HG03521 (cell line): ENCODE results near the gene AARSD1.
"Not testable (repeated sequence)": the region's sequence is repeated elsewhere in the genome, so short reads cannot be mapped to it uniquely, and the experiment has no call there.

Experiments used
- ATAC-seq: cut with Tn5 transposase; IDR thresholded peaks from one replicate; pipeline ENCODE4 v1.9.1; 2021; ENCODE audit warnings: mild to moderate bottlenecking, moderate library complexity; ENCODE audit not compliant: unreplicated experiment

AARSD1 gene

GRCh38 chr17:42982266-42982665, 18.0 kb upstream of the AARSD1 start:
- no peak for ATAC-seq

GRCh38 chr17:42980766-42981397, 16.6 kb upstream of the AARSD1 start:
- peak; percentile 48 for ATAC-seq

- ATAC-seq = peak; percentile 69
Measured at GRCh38 chr17:42980274-42980765, 16.1 kb upstream of the AARSD1 start, which contains the start of gene RUNDC1. TSS of gene RUNDC1 (plus strand) at chr17:42980565. CDS start at chr17:42980577, 12 bp downstream.

GRCh38 chr17:42979511-42980273, 15.4 kb upstream of the AARSD1 start, which contains the start of gene PTGES3L:
TSS of gene PTGES3L (minus strand) at chr17:42980080. CDS start at chr17:42980053, 27 bp downstream.
- ATAC-seq = no peak

- ATAC-seq = not testable (repeated sequence)
Measured at GRCh38 chr17:42975701-42976100, 11.4 kb upstream of the AARSD1 start.

- no peak for ATAC-seq
Measured at GRCh38 chr17:42975265-42975664, 11.0 kb upstream of the AARSD1 start.

GRCh38 chr17:42973323-42973722, 9.1 kb upstream of the AARSD1 start:
- ATAC-seq = not testable (repeated sequence)

GRCh38 chr17:42971589-42971988, 7.3 kb upstream of the AARSD1 start:
- ATAC-seq = no peak

GRCh38 chr17:42969001-42969581, 4.8 kb upstream of the AARSD1 start:
- no peak for ATAC-seq

- ATAC-seq = no peak
Measured at GRCh38 chr17:42967925-42968324, 3.7 kb upstream of the AARSD1 start.

GRCh38 chr17:42953669-42954068, 10.6 kb downstream of the AARSD1 start:
- ATAC-seq = no peak

- ATAC-seq = no peak
Measured at GRCh38 chr17:42950044-42950783, 14.0 kb downstream of the AARSD1 start.

- ATAC-seq = no peak
Measured at GRCh38 chr17:42946812-42947211, 17.4 kb downstream of the AARSD1 start.

- no peak for ATAC-seq
Measured at GRCh38 chr17:42944211-42944610, 20.0 kb downstream of the AARSD1 start.

GRCh38 chr17:42937712-42938596, 26.3 kb downstream of the AARSD1 start:
- ATAC-seq = no peak

GRCh38 chr17:42929497-42929844, 34.8 kb downstream of the AARSD1 start:
- ATAC-seq = no peak

- ATAC-seq = no peak
Measured at GRCh38 chr17:42928714-42929496, 35.3 kb downstream of the AARSD1 start.

GRCh38 chr17:42924891-42925290, 39.4 kb downstream of the AARSD1 start:
- ATAC-seq = no peak

- not testable (repeated sequence) for ATAC-seq
Measured at GRCh38 chr17:42923472-42923871, 40.8 kb downstream of the AARSD1 start.
